Activated naive CD8-positive, alpha-beta T cell treated with anti-CD3 and anti-CD28 coated beads, Interleukin-2, amount 10 ng/mL, durations not matched to agents 7 days and 5 days (primary cell): ENCODE results near the gene APPL2. TPM values are rescaled to one million over a fixed set of nuclear protein-coding genes. Genes with fewer than 3 reads are reported as not detected.

Source experiments
- ATAC-seq: fragments of 150-1000 bp; cut with Tn5 transposase; one replicate; pipeline ENCODE4 v1.10.0; 2021; ENCODE audit warnings: low read depth, moderate library complexity
- POLR2A ChIA-PET: fragments of 350-600 bp; sonication (Branson Sonifier 250); formaldehyde crosslinking; loops from one replicate; lab custom pipeline; 2021; ENCODE audit warnings: antibody characterized with exemption; lab: Charles Lee
- DNase-seq: peaks from one replicate; pipeline ENCODE4 v3.0.0; 2021
- H3K27ac Mint-ChIP-seq: one replicate; pipeline ENCODE4 v1.8.0; 2022; ENCODE audit warnings: mild to moderate bottlenecking, mixed read lengths
- H3K27me3 Mint-ChIP-seq: one replicate; pipeline ENCODE4 v1.8.0; 2022; ENCODE audit warnings: mild to moderate bottlenecking, moderate library complexity, mixed read lengths
- H3K36me3 Mint-ChIP-seq: one replicate; pipeline ENCODE4 v1.8.0; 2021; ENCODE audit warnings: mild to moderate bottlenecking, mixed read lengths
- H3K4me1 Mint-ChIP-seq: one replicate; pipeline ENCODE4 v1.8.0; 2021; ENCODE audit warnings: mixed read lengths
- H3K4me3 Mint-ChIP-seq: one replicate; pipeline ENCODE4 v1.8.0; 2022; ENCODE audit warnings: mild to moderate bottlenecking, moderate library complexity, mixed read lengths
- H3K9me3 Mint-ChIP-seq: one replicate; pipeline ENCODE4 v1.8.0; 2021; ENCODE audit warnings: mixed read lengths
- total RNA-seq, 2 experiments: library from RNA; stranded (reverse); gene quantifications; one replicate each; pipeline ENCODE4 v1.2.3, GENCODE V29; 2021

APPL2 gene
- total RNA-seq, 2 experiments from 2014 or later = 35.0 to 42.8 TPM

DNA sequence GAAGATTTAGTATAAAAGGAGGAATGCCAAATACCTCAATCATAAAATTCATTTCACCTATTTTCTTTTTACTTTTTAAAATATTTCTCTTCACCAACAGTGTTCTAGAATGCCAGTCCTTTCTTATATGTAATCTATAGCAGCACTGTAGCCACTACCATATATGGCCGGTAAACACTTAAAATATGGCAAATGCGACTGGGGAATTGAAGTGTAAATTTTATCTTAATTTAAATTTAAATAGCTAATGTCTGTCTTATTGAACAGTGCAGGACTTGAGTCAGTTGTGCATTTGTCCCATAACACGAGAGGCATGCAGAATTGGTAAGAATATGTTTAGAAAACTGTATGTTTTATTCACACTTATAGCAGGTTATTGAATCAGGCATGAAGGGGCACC lies 78.4 kb downstream of the APPL2 start:
- Mint-ChIP-seq H3K27ac (no peak overlapping the region), H3K9me3 (no peaks in the 10 kb centered on the region), H3K27me3 (no peaks in the 10 kb centered on the region), H3K4me1 (no peaks in the 10 kb centered on the region), H3K4me3 (no peak overlapping the region), H3K36me3 (peaks cover 26% of the 10 kb centered on the region)
- DNase-seq (no peak), ATAC-seq (no peak)
- POLR2A ChIA-PET = no interaction called here

DNA sequence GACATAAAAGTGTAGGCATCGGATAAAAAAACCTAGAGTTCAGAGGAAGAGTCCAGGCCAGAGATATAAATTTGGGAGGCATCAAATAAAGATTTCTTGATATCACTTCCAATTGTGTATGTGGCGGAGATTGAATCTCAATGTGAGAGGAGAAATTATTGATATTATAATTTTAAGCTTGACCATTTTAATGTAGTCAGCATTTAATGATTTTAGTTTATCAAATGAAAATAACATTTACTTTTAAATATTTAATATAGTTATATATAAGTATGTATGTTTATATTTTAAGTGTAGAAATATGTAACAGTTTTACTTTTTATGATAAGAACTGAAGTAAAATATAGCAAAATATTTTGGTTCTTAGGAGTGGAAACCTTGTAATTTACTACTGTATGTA lies 79.7 kb downstream of the APPL2 start:
- Mint-ChIP-seq H3K9me3 (no peaks in the 10 kb centered on the region), H3K4me3 (no peak overlapping the region), H3K27me3 (no peaks in the 10 kb centered on the region), H3K4me1 (no peaks in the 10 kb centered on the region), H3K27ac (no peak overlapping the region), H3K36me3 (peaks cover 26% of the 10 kb centered on the region)
- POLR2A ChIA-PET = no interaction called here
- ATAC-seq = no peak
- no peak for DNase-seq

DNA sequence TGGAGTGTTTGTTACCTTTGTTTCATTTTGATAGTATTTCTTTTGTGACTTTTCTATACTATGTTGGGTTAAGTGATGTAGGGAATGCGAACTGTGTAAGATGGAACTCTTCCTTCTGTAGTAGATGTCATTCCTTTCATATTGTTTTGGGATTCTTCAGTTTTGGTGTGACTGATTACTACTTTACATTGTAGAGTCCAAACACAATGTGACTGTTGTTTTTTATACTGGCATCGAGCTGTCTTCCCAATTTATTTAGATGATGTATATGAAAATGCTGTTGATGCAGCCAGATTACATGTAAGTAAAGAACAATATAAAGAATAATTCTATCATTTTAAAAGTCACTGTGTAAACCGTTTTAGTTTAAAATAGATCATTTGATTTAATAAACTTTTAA lies 93.7 kb downstream of the APPL2 start:
- H3K27me3 Mint-ChIP-seq = no peaks in the 10 kb centered on the region
- H3K4me1 Mint-ChIP-seq = no peaks in the 10 kb centered on the region
- no peak for ATAC-seq
- H3K27ac Mint-ChIP-seq = no peak overlapping the region
- H3K9me3 Mint-ChIP-seq = no peaks in the 10 kb centered on the region
- peaks cover 26% of the 10 kb centered on the region for H3K36me3 Mint-ChIP-seq
- DNase-seq = no peak
- H3K4me3 Mint-ChIP-seq = no peak overlapping the region
- POLR2A ChIA-PET = no interaction called here

DNA sequence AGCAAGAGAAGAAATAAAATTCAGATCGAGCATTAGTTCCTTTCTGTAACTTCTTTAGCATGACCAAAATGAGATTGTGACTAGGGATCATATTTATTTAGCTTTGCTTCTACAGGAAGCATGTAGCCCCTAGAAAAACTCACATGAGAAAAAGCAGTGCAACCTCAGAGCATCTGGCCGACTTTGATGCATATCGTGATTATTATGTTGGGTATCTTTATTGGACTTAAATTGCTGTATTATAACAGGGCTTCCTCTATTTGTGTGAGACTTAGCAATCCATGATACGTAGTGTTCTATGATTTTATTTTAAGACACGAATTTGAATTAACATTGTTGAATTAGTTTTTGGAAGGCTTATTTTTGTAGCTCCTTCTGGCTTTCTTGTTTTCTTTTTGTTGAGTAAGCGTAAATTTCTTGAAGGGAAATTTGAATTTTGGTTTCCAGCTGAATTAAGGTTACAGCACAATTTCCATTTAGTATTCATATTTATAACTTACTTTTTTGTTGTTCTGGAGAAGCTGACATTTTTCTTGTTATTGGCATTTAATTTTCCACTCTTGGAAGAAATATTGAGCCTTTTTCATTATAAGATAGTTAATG lies 94.6 kb downstream of the APPL2 start:
- Mint-ChIP-seq H3K27me3 (no peaks in the 10 kb centered on the region), H3K9me3 (no peaks in the 10 kb centered on the region), H3K27ac (no peak overlapping the region), H3K36me3 (peaks cover 24% of the 10 kb centered on the region), H3K4me3 (no peak overlapping the region), H3K4me1 (no peaks in the 10 kb centered on the region)
- POLR2A ChIA-PET = no interaction called here
- DNase-seq (no peak), ATAC-seq (no peak)

DNA sequence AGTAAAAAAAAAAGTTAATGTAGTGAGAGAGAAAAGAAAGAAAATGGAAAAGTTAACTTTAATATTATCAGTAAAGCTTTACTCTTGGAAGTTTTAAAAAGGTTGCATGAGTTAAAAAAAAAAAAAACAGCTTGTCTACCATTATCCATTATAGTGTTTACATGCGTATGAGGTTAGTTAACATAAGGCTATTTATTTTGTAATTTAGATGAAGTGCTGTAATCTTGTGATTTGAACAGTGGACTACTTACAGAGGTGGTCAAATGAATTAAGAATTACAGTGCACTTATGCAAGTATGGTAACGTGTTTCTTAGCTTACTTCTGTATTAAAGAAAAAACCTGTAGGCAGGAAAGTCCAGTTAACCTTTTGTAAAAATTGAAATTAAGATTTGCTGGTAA lies 97.7 kb downstream of the APPL2 start:
- Mint-ChIP-seq H3K9me3 (no peaks in the 10 kb centered on the region), H3K4me3 (no peak overlapping the region), H3K4me1 (peaks cover 2% of the 10 kb centered on the region), H3K36me3 (peaks cover 39% of the 10 kb centered on the region), H3K27ac (no peak overlapping the region), H3K27me3 (no peaks in the 10 kb centered on the region)
- no peak for DNase-seq
- POLR2A ChIA-PET = no interaction called here
- ATAC-seq = no peak

Other genes starting within 250 kb of the APPL2 start
- 10 to 100 TPM; 11.3 to 11.8 TPM for gene NOPCHAP1, start 249.9 kb downstream of the APPL2 start, total RNA-seq
- 1 to 10 TPM in 1 of 2 experiments, under 1 TPM in 1; 0.14 to 1.2 TPM for gene ALDH1L2, start 151.7 kb downstream of the APPL2 start, total RNA-seq
- 10 to 100 TPM; 48.3 to 49.8 TPM for gene WASHC4, start 128.4 kb downstream of the APPL2 start, total RNA-seq
- gene C12orf75, start 94.5 kb upstream of the APPL2 start, total RNA-seq = 100 to 1,000 TPM; 167 to 172 TPM